Measurements from ENCODE around the gene SSH2. TPM values are rescaled to one million over a fixed set of nuclear protein-coding genes. Genes with fewer than 3 reads are reported as not detected.

The SSH2 gene
- total and polyA plus RNA-seq, 2 of the 13 experiments (the other 11 are each of a cell fraction or from before 2014, with no cell fraction given) = 6.0 to 6.4 TPM

DNA sequence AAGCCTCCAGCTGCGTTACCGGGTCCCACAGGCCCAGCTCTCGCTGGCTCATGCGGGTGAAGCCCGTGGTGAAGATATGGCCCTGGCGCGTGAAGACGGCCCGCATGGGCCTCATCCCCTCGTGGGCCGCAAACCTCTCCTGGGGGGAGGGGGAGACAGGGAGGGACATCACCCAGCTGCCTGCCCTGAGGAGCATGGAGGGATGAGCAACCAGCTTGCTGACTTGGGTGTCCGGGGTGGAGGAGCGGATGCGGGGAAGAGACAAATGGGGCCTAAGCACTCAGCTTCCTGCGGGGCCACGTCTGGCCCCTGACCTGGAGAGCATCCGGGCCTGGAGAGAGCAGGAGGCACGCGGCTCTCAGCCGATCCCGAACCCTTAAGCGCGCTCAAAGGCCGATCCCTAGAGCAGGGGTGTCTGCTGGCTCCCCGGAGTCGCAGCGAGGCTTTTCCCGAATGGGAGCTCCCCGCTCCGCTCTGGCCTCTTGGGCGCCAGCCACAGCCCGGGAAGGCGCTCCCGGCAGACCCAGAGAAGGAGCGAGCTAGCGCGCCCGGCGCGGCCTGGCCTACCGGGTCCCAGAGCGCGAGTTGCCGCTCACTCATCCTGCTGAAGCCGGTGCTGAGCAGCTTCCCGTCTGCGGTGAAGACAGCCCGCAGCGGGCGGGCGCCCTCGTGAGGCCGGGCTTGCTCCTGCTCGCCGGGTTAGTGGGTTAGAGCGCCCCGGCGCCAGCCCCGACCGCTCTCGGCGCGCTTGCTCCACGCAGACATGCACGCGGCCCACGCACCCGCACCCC lies 312.4 kb downstream of the SSH2 start (continued):
- TF ChIP-seq, protein P1, sequence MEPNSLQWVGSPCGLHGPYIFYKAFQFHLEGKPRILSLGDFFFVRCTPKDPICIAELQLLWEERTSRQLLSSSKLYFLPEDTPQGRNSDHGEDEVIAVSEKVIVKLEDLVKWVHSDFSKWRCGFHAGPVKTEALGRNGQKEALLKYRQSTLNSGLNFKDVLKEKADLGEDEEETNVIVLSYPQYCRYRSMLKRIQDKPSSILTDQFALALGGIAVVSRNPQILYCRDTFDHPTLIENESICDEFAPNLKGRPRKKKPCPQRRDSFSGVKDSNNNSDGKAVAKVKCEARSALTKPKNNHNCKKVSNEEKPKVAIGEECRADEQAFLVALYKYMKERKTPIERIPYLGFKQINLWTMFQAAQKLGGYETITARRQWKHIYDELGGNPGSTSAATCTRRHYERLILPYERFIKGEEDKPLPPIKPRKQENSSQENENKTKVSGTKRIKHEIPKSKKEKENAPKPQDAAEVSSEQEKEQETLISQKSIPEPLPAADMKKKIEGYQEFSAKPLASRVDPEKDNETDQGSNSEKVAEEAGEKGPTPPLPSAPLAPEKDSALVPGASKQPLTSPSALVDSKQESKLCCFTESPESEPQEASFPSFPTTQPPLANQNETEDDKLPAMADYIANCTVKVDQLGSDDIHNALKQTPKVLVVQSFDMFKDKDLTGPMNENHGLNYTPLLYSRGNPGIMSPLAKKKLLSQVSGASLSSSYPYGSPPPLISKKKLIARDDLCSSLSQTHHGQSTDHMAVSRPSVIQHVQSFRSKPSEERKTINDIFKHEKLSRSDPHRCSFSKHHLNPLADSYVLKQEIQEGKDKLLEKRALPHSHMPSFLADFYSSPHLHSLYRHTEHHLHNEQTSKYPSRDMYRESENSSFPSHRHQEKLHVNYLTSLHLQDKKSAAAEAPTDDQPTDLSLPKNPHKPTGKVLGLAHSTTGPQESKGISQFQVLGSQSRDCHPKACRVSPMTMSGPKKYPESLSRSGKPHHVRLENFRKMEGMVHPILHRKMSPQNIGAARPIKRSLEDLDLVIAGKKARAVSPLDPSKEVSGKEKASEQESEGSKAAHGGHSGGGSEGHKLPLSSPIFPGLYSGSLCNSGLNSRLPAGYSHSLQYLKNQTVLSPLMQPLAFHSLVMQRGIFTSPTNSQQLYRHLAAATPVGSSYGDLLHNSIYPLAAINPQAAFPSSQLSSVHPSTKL (CRISPR knock-in tag; IDR thresholded peaks at IDR 0.05) = 0 out of 2 replicates have a peak, but pooled peaks have one; percentile 48
- TF ChIP-seq ZNF777 (CRISPR knock-in tag; IDR thresholded peaks at IDR 0.05) = peak; percentile 80
- peak; percentile 56; the same call in 1 of the 2 replicates for TF ChIP-seq ZNF788 (CRISPR knock-in tag; IDR thresholded peaks at IDR 0.05; ENCODE audit: borderline replicate concordance)
- peak; percentile 62 for TF ChIP-seq ZNF772 (CRISPR knock-in tag; IDR thresholded peaks at IDR 0.05)
- TF ChIP-seq, protein P2, sequence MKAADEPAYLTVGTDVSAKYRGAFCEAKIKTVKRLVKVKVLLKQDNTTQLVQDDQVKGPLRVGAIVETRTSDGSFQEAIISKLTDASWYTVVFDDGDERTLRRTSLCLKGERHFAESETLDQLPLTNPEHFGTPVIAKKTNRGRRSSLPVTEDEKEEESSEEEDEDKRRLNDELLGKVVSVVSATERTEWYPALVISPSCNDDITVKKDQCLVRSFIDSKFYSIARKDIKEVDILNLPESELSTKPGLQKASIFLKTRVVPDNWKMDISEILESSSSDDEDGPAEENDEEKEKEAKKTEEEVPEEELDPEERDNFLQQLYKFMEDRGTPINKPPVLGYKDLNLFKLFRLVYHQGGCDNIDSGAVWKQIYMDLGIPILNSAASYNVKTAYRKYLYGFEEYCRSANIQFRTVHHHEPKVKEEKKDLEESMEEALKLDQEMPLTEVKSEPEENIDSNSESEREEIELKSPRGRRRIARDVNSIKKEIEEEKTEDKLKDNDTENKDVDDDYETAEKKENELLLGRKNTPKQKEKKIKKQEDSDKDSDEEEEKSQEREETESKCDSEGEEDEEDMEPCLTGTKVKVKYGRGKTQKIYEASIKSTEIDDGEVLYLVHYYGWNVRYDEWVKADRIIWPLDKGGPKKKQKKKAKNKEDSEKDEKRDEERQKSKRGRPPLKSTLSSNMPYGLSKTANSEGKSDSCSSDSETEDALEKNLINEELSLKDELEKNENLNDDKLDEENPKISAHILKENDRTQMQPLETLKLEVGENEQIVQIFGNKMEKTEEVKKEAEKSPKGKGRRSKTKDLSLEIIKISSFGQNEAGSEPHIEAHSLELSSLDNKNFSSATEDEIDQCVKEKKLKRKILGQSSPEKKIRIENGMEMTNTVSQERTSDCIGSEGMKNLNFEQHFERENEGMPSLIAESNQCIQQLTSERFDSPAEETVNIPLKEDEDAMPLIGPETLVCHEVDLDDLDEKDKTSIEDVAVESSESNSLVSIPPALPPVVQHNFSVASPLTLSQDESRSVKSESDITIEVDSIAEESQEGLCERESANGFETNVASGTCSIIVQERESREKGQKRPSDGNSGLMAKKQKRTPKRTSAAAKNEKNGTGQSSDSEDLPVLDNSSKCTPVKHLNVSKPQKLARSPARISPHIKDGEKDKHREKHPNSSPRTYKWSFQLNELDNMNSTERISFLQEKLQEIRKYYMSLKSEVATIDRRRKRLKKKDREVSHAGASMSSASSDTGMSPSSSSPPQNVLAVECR (CRISPR knock-in tag; IDR thresholded peaks at IDR 0.05; ENCODE audit: borderline replicate concordance) = peak; percentile 23; the same call in 1 of the 2 replicates
- no peak for TF ChIP-seq ZNF549 (CRISPR knock-in tag; IDR thresholded peaks at IDR 0.05)
- TF ChIP-seq, protein P3, sequence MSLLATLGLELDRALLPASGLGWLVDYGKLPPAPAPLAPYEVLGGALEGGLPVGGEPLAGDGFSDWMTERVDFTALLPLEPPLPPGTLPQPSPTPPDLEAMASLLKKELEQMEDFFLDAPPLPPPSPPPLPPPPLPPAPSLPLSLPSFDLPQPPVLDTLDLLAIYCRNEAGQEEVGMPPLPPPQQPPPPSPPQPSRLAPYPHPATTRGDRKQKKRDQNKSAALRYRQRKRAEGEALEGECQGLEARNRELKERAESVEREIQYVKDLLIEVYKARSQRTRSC (CRISPR knock-in tag; IDR thresholded peaks at IDR 0.05; ENCODE audit: low read depth) = no peak
- no peak for TF ChIP-seq ZNF30 (CRISPR knock-in tag; IDR thresholded peaks at IDR 0.05)
- TF ChIP-seq SIX1 (CRISPR knock-in tag; IDR thresholded peaks at IDR 0.05; ENCODE audit: borderline replicate concordance) = no peak
- TF ChIP-seq, protein P4, sequence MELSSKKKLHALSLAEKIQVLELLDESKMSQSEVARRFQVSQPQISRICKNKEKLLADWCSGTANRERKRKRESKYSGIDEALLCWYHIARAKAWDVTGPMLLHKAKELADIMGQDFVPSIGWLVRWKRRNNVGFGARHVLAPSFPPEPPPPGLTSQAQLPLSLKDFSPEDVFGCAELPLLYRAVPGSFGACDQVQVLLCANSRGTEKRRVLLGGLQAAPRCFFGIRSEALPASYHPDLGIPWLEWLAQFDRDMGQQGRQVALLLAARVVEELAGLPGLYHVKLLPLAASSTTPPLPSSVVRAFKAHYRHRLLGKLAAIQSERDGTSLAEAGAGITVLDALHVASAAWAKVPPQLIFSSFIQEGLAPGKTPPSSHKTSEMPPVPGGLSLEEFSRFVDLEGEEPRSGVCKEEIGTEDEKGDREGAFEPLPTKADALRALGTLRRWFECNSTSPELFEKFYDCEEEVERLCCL (CRISPR knock-in tag; IDR thresholded peaks at IDR 0.05; ENCODE audit: borderline replicate concordance) = no peak
- no peak for TF ChIP-seq SMC3 (IDR thresholded peaks at IDR 0.05; ENCODE audit: low read length)
- TF ChIP-seq CREB1 (IDR thresholded peaks at IDR 0.05) = no peak
- TF ChIP-seq CREB1 (CRISPR knock-in tag; IDR thresholded peaks at IDR 0.05) = no peak
- peak; percentile 59 for TF ChIP-seq ZNF781 (CRISPR knock-in tag; IDR thresholded peaks at IDR 0.05; ENCODE audit: borderline replicate concordance, not compliant biosample characterization)
- TF ChIP-seq TCF7 (IDR thresholded peaks at IDR 0.05; ENCODE audit: low read depth) = no peak
- TF ChIP-seq ZNF615 (CRISPR knock-in tag; IDR thresholded peaks at IDR 0.05; ENCODE audit: borderline replicate concordance) = no peak
- TF ChIP-seq EP300 (IDR thresholded peaks at IDR 0.05; ENCODE audit: low read depth in 2 of 2, low read length in 2 of 2) = no peak
- no peak for TF ChIP-seq EP300 (CRISPR knock-in tag; IDR thresholded peaks at IDR 0.05; ENCODE audit: borderline replicate concordance)
- TF ChIP-seq MAFK (conservative IDR thresholded peaks at IDR 0.05 in 1 of 2, IDR thresholded peaks at IDR 0.05 in 1 of 2; ENCODE audit: low read length in 2 of 2) = no peak

Measured in HepG2 (cell line).